Nephron progenitor cell (in vitro differentiated cells): ENCODE measurements around the gene NTM.

Experiments used
- DNase-seq: peaks from one replicate; pipeline ENCODE4 v3.0.0; 2021
- H3K27ac Mint-ChIP-seq: 2 replicates; pipeline ENCODE4 v1.8.0; 2021; ENCODE audit warnings: mild to moderate bottlenecking, moderate library complexity, mixed read lengths
- H3K27me3 Mint-ChIP-seq: 2 replicates; pipeline ENCODE4 v1.8.0; 2021; ENCODE audit warnings: mild to moderate bottlenecking, low read depth, mixed read lengths; ENCODE audit not compliant: poor library complexity
- H3K36me3 Mint-ChIP-seq: 2 replicates; pipeline ENCODE4 v1.8.0; 2021; ENCODE audit warnings: low read depth, mixed read lengths
- H3K4me1 Mint-ChIP-seq: 2 replicates; pipeline ENCODE4 v1.8.0; 2021; ENCODE audit warnings: mixed read lengths
- H3K4me3 Mint-ChIP-seq: 2 replicates; pipeline ENCODE4 v1.8.0; 2021; ENCODE audit warnings: mild to moderate bottlenecking, moderate library complexity, mixed read lengths
- H3K9me3 Mint-ChIP-seq: 2 replicates; pipeline ENCODE4 v1.8.0; 2021; ENCODE audit warnings: mild to moderate bottlenecking, moderate library complexity, mixed read lengths
- TF ChIP-seq, protein P1 (sequence below): fragments of 200-600 bp; sonication (generic); IDR thresholded peaks from 2 replicates; pipeline ENCODE4 v1.5.0; 2021; ENCODE audit warnings: antibody characterized with exemption

NTM gene

DNA sequence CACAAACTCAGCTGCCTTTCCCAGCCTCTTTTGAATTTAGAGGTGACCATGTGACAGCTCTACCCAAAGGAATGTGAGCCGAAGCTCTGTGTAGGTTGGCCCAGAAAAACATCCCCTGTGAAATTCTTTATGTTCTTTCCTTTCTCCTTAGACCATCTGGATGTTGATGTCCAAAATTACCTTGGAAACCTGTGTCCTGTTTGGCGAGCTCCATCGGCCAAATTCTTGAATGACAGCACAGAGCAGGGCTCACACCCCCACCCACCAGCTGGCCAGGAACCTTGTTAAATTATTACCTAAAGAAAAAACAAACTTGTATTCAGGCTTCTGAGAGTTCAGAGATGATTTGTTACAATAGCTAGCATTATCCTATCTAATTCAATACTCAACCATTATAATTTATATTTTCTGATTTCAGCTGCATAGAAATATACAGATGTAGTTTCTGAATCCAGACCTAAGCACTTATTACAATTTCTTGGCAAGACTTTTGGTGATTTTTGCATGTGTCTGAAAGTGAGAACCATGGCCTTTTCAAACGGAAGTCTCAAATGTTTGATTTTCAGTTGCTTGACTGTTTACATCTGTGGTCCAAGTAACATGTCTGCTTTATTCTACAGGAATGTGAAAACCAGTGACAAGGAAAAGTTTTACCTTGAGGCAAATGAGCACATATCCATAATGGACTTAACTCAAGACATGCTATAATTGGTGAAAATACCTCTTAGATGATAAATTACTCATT lies 554.2 kb downstream of the NTM start:
- no peak for DNase-seq
- H3K4me1 Mint-ChIP-seq, result peaks cover 55% of the 10 kb centered on the region
- no peaks in the 10 kb centered on the region for H3K9me3 Mint-ChIP-seq
- TF ChIP-seq, protein P1, sequence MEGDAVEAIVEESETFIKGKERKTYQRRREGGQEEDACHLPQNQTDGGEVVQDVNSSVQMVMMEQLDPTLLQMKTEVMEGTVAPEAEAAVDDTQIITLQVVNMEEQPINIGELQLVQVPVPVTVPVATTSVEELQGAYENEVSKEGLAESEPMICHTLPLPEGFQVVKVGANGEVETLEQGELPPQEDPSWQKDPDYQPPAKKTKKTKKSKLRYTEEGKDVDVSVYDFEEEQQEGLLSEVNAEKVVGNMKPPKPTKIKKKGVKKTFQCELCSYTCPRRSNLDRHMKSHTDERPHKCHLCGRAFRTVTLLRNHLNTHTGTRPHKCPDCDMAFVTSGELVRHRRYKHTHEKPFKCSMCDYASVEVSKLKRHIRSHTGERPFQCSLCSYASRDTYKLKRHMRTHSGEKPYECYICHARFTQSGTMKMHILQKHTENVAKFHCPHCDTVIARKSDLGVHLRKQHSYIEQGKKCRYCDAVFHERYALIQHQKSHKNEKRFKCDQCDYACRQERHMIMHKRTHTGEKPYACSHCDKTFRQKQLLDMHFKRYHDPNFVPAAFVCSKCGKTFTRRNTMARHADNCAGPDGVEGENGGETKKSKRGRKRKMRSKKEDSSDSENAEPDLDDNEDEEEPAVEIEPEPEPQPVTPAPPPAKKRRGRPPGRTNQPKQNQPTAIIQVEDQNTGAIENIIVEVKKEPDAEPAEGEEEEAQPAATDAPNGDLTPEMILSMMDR, result no peak
- no peak overlapping the region for H3K4me3 Mint-ChIP-seq
- H3K27ac Mint-ChIP-seq, result peak overlapping the region; percentile 30
- peaks cover 12% of the 10 kb centered on the region for H3K27me3 Mint-ChIP-seq
- H3K36me3 Mint-ChIP-seq, result no peaks in the 10 kb centered on the region

DNA sequence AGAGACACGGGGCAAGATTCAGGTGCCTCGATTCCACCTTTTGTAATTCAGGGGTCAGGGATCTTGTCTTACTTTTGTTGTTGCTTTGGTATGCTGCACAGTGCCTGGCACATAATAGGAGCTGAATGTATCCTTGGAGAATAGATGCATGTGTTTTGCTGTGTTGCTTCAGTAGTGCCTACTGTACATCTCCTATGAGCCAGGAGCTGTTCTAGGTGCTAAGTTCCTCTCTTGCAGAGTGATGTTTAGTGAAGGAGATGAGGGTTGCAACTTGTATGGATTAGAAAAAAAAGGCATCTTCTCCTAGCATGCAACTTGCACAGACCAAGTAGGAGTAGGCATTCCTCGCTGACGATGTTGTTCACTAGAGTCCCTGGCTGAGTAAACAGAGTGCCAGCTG lies 555.4 kb downstream of the NTM start:
- H3K4me3 Mint-ChIP-seq, result no peak overlapping the region
- TF ChIP-seq, protein P1, result no peak
- no peaks in the 10 kb centered on the region for H3K36me3 Mint-ChIP-seq
- H3K27ac Mint-ChIP-seq, result no peak overlapping the region
- no peak for DNase-seq
- peaks cover 8% of the 10 kb centered on the region for H3K27me3 Mint-ChIP-seq
- peaks cover 55% of the 10 kb centered on the region for H3K4me1 Mint-ChIP-seq
- H3K9me3 Mint-ChIP-seq, result no peaks in the 10 kb centered on the region

DNA sequence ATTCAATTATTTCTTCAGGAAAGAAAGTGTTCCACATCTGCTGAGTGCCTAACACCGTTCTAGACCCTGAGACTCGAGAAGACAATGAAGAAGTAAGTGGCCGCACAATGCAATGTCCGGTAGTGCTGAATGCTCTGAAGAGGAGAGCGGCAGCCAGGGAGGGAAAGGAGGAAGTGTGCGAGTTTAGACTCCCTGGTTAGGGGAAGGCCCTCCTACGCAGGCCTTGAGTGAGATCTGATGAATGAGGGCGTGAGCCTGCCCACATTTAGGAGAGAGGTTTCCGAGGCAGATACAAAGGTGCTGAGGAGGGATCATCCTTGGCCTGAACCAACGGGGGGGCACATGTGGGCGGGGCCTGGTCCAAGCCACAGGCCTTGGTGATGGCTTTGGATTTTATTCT lies 558.6 kb downstream of the NTM start:
- TF ChIP-seq, protein P1, result no peak
- no peaks in the 10 kb centered on the region for H3K36me3 Mint-ChIP-seq
- peaks cover 11% of the 10 kb centered on the region for H3K27me3 Mint-ChIP-seq
- no peak overlapping the region for H3K27ac Mint-ChIP-seq
- DNase-seq, result peak; percentile 19
- H3K9me3 Mint-ChIP-seq, result no peaks in the 10 kb centered on the region
- H3K4me3 Mint-ChIP-seq, result peak overlapping the region; percentile 18
- peaks cover 35% of the 10 kb centered on the region for H3K4me1 Mint-ChIP-seq

DNA sequence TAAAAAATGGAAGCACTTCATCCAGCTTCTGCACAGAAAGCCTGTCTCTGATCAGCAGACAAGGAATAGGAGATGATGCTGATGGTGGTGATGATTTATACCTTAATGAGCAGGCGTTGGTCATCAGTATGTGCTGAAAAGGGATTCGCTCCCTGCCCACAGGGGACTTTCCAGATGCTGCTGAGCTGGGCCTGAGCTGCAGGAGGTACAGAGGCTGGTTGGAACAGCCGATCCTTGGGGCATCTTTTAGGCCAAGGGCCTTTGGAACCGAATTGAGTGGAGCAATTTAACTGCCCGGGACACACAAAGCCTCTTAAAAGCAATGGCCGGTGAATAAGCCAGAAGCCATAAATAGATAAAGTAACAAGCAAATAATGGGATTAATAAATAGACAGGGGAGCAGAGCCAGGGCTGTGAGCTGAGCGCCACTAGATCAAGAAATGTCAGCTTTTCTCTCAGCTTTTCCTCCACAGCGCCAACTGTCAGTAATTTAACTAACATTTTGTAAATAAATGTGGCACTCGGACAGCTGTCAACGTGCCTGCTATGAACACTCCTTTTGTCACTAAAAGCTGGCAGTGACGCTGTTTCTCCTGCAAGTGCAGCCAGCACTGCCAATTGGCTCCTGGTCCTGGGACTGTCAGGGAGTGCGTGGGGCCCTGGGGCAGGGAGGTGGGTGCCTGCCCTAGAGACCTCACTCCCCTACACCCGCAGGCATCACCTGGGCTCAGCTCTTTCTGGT lies 562.3 kb downstream of the NTM start:
- Mint-ChIP-seq H3K36me3 (no peaks in the 10 kb centered on the region), H3K4me1 (peaks cover 26% of the 10 kb centered on the region), H3K4me3 (no peak overlapping the region), H3K9me3 (no peaks in the 10 kb centered on the region), H3K27me3 (peaks cover 19% of the 10 kb centered on the region), H3K27ac (no peak overlapping the region)
- TF ChIP-seq, protein P1, result no peak
- DNase-seq, result no peak

DNA sequence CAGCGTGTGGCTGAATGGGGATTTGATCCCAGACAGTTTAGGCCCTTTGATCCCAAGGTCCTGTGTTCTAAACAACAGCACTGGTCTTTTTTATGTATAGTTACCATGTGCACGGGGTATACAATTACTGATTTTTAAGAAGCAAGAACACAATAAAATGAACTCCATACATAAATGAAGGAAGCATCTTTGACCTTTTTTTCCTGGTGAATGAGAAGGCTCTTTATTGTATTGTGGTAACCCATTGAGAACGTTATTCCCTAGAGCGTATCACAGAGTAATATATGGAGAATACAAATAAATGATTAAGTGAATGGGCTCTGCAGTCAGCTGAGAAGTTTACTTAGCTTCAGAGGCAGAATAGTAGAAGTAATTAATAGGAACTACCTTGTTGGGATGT lies 563.6 kb downstream of the NTM start:
- H3K9me3 Mint-ChIP-seq, result no peaks in the 10 kb centered on the region
- no peak overlapping the region for H3K27ac Mint-ChIP-seq
- H3K4me1 Mint-ChIP-seq, result peaks cover 26% of the 10 kb centered on the region
- H3K27me3 Mint-ChIP-seq, result peaks cover 27% of the 10 kb centered on the region
- no peak overlapping the region for H3K4me3 Mint-ChIP-seq
- no peak for DNase-seq
- no peaks in the 10 kb centered on the region for H3K36me3 Mint-ChIP-seq
- TF ChIP-seq, protein P1, result no peak
